GM18909 (cell line): ENCODE results near the gene ARHGAP24.

Source experiments
- ATAC-seq: cut with Tn5 transposase; IDR thresholded peaks from one replicate; pipeline ENCODE4 v1.9.1; 2021; ENCODE audit warnings: mild to moderate bottlenecking; ENCODE audit not compliant: unreplicated experiment, poor library complexity

Gene ARHGAP24

DNA sequence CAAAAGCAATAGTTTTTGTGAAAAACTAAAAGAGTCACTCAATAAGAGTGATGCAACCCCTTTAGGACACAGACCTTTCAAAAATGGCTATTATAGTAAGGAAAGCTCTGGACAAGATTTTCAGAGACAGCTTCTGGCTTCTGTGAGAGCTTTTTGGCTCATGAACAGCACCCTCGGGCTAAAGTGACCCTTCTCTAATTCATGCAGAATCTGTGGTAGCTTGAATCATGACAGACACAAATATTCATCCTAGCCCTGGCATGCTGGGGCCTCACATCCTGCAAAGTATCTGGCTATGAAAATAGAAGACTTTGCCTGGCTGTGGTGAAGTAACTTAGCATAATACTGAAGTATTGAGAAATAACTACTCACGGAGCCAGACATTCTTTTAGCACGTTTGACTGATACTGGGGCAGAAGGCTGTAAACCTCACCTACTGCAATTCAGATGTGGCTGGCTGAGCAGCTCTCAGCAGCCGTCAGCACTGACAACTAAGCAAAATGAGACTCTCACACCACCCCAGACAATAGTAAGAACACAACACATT is 557.6 kb downstream of the ARHGAP24 start:
- ATAC-seq: no peak

DNA sequence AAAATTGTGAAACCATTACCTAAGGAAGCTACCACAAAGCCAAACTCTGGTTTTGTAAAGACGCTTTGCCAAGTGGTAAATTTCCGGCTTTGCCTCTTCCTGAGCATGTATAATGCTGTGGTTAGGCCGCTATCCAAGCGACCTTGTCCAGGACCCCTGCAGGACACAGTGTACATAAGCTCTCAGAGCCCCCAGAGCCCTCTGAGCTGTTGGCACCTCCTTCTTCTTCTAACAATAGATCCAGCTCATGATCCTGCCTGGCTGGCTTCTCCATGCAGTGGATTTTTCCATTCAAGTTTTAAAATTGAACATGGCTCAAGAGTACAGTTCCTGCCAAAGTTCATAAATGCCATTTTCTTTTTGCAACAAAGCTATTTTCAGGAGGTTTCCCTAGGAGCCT is 558.2 kb downstream of the ARHGAP24 start:
- ATAC-seq: no peak

DNA sequence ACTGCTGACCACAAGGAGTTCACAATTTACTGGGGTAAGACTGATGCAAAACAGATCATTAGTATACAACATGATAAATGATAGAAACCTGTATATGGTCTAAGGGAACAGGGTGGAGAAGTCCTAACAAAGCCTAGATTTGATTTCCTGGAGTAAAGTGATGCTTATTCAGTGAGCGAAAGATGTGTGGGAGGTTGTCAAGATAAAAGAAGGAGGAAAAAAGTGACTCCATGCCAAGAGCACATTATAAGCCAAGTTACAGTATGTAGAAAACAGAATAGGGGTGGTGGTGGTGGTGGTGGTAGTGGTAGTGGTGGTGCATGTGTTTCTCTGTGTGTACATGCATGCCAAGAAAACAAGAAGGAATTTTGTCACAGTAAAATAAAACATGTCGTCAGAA is 559.7 kb downstream of the ARHGAP24 start:
- ATAC-seq: no peak

DNA sequence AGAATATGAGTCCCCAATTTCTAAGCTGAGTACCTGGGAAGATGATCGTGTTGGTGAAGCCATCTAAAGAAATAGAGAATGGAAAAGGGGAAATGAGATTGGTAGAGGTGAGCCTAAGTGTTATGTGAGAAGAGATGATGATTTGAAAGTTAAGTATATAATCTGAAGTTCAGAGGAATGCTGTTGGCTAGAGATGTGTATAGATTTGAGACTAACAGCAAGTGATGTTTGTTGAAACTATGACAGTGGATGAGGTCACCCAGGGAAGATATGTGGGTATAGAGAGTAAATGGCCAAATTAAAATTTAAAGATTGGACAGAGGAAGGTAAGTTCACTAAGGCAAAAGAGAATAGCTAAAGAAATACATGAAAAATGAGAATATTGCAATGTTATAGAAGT is 560.7 kb downstream of the ARHGAP24 start:
- no peak for ATAC-seq

DNA sequence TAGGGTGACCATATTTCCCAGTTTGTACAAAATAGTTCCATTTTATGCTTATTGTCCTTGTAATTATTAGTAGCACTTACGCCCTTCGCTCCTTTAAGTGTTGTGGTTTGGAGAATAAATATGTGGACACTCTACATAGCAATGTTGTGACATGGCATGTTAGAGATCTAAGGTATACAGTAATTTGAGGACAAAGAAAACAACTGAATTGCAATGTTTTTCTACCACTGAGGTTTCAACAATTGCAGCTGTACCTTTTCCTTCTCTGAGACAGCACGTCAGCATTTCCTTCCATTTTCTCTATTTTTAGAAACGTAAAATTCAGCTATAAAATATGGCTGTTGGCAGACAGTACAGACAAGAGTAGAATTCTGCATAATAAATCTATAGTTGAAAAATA is 561.8 kb downstream of the ARHGAP24 start:
- no peak for ATAC-seq

DNA sequence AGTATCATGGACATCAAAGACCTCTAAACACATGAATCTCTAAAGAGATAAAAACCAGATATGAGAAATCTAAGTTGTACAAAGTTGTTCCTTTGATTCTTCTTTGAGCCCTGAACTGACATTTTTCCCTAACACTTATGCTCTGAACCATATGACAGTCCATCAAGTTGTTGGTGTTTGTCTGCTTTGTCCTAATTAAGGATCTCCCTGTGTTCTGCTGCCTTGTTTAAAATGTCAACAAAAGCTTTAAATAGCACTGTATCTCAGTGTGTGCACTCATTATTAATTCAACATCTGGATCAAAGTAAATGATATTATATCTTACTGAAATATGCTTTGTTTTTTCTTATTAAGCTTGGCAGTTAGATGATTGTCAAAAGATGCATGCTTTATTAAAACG is 563.1 kb downstream of the ARHGAP24 start:
- ATAC-seq: no peak

DNA sequence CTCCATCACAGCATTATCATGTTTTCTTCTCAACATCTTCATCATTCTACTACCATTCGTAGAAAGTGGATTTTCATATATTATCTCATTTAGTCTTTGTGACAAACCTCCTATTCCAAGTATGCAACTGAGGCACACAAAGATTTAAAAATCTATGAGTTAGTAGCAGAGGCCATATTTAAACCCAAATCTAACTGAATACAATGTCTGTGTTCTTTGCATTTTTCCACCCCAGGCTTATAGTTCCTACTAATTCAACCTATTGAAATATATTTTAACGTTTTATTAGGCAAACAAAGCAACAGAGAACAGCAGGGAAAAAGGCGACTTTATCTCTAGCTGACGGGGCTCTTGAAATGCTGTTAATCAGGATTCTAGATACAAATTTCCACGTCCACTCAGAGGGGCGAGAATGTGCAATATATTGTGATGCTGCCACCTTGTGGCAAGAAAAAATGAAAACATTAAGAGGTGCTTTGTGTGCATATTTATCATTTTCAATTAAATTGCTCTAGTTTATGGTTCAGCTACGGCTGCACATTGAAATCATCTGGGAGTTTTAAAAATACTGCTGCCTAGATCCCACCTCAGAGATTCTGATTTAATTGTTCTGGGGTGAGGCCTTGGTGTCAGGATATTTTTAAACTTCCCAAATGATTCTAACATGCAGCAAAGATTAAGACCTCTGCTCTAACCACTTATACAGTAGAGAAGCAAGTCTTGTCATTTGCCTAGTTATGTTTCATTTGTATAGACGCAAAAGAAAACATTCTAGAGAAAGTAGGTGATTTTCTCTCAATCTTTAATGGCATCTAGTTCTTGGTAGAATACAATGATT is 569.0 kb downstream of the ARHGAP24 start:
- ATAC-seq: peak; percentile 75

DNA sequence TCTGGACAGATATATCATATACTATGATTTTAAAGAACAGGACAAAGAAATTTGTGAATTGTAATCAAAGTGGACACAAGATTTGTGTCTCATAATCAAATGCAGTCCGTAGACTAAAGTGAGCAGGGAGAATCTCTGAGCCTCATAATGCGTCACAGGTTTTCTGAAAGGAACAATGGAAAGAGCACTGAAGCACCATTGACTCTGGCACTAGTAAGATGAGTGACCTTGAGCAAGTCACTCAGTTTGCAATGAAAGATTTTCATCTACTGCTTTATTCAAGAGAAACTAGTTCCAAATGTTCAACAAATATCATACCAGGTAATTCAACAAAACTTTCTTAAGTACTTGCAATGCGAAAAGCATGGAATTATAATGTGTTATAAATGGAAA is 569.6 kb downstream of the ARHGAP24 start:
- ATAC-seq: no peak

DNA sequence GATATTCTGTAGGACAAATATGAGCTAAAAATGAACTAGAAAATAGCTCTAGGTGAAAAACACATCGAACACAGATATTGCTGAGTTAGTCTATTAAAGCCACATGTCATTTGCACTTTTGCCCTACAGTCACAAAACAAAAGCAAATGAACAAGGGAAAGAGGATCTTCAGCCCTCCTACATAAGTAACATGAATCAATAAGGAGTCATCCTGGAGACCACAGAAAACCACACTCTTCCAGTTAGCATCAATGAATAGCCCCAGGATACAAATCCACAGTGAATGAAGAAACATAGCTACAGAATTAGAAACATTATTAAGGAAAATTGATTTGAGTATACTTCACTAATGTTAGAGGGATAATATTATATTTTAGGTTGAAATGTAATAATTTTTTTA is 573.5 kb downstream of the ARHGAP24 start:
- no peak for ATAC-seq

DNA sequence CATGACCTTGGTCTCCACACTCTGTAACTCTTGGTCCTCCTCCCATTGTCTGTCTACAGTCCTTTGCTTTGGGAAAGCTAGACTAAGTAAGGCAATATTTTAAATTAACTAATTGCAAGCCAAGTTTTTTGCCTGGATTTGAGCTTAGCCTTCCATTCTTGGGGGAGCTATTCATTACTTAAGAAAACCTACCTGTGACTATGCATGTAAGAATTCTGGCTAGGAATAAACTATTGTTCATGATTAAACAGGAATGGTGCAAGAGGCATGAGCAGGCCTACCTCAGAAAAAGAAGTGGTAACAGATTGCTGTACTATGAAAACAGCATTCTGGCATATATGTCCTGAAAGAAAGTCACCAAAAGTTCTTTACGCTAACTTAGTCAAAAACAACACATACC is 575.5 kb downstream of the ARHGAP24 start:
- ATAC-seq: no peak
